Measurements from ENCODE around the gene DAZAP1. TPM values are rescaled to one million over a fixed set of nuclear protein-coding genes. Genes with fewer than 3 reads are reported as not detected.
"Not testable (repeated sequence)": the region's sequence is repeated elsewhere in the genome, so short reads cannot be mapped to it uniquely, and the experiment has no call there.

The DAZAP1 gene
- total RNA-seq, 1 donor from 2014 or later: 27.1 TPM

- not testable (repeated sequence) for H3K27me3 ChIP-seq (ENCODE audit: control insufficient read depth in 3 of 3, insufficient read depth in 3 of 3, low read length in 3 of 3); H3K9me3 ChIP-seq (ENCODE audit: control insufficient read depth in 3 of 3, low read length in 3 of 3); H3K27ac ChIP-seq (ENCODE audit: low read depth, low read length)
- Histone ChIP-seq H3K36me3 (ENCODE audit: control insufficient read depth in 3 of 3, insufficient read depth in 3 of 3, low read length in 3 of 3) (peaks cover 27 to 36% (median 27%) of the 10 kb centered on the region in 3 donors), H3K9ac (ENCODE audit: low read depth in 1 of 3, low read length in 3 of 3) (peak overlapping the region; percentile 92 to 94 (median 93)), H3K4me3 (ENCODE audit: low read length in 3 of 3) (peak overlapping the region; percentile 78 to 94 (median 94)), H3K4me1 (ENCODE audit: control insufficient read depth in 3 of 3, insufficient read depth in 3 of 3, low read length in 3 of 3) (peaks cover 14 to 38% (median 29%) of the 10 kb centered on the region in 3 donors)
Measured at GRCh38 chr19:1439525-1440417, 32.4 kb downstream of the DAZAP1 start.

- no peaks in the 10 kb centered on the region for H3K9me3 ChIP-seq (ENCODE audit: control insufficient read depth in 3 of 3, low read length in 3 of 3)
- peak overlapping the region in 1 of 3 donors; percentile 16 for H3K9ac ChIP-seq (ENCODE audit: low read depth in 1 of 3, low read length in 3 of 3)
- peaks cover 14 to 44% (median 33%) of the 10 kb centered on the region in 3 donors for H3K4me1 ChIP-seq (ENCODE audit: control insufficient read depth in 3 of 3, insufficient read depth in 3 of 3, low read length in 3 of 3)
- H3K27me3 ChIP-seq (ENCODE audit: control insufficient read depth in 3 of 3, insufficient read depth in 3 of 3, low read length in 3 of 3): peaks cover 2 to 6% (median 3%) of the 10 kb centered on the region in 3 donors
- H3K36me3 ChIP-seq (ENCODE audit: control insufficient read depth in 3 of 3, insufficient read depth in 3 of 3, low read length in 3 of 3): peaks cover 26 to 34% (median 26%) of the 10 kb centered on the region in 3 donors
- no peak overlapping the region for H3K4me3 ChIP-seq (ENCODE audit: low read length in 3 of 3)
- no peak overlapping the region for H3K27ac ChIP-seq (ENCODE audit: low read depth, low read length)
Measured at GRCh38 chr19:1440418-1440801, 33.0 kb downstream of the DAZAP1 start.

GRCh38 chr19:1441022-1441426 is 33.6 kb downstream of the DAZAP1 start:
- Histone ChIP-seq H3K36me3 (ENCODE audit: control insufficient read depth in 3 of 3, insufficient read depth in 3 of 3, low read length in 3 of 3) (peaks cover 22 to 31% (median 24%) of the 10 kb centered on the region in 3 donors), H3K4me3 (ENCODE audit: low read length in 3 of 3) (no peak overlapping the region), H3K27me3 (ENCODE audit: control insufficient read depth in 3 of 3, insufficient read depth in 3 of 3, low read length in 3 of 3) (peaks cover 5 to 10% (median 6%) of the 10 kb centered on the region in 3 donors), H3K9ac (ENCODE audit: low read depth in 1 of 3, low read length in 3 of 3) (no peak overlapping the region), H3K9me3 (ENCODE audit: control insufficient read depth in 3 of 3, low read length in 3 of 3) (no peaks in the 10 kb centered on the region), H3K4me1 (ENCODE audit: control insufficient read depth in 3 of 3, insufficient read depth in 3 of 3, low read length in 3 of 3) (peaks cover 14 to 46% (median 34%) of the 10 kb centered on the region in 3 donors), H3K27ac (ENCODE audit: low read depth, low read length) (no peak overlapping the region)

- no peak overlapping the region for H3K27ac ChIP-seq (ENCODE audit: low read depth, low read length)
- H3K27me3 ChIP-seq (ENCODE audit: control insufficient read depth in 3 of 3, insufficient read depth in 3 of 3, low read length in 3 of 3): peaks cover 8 to 18% (median 14%) of the 10 kb centered on the region in 3 donors
- H3K4me1 ChIP-seq (ENCODE audit: control insufficient read depth in 3 of 3, insufficient read depth in 3 of 3, low read length in 3 of 3): peaks cover 10 to 40% (median 30%) of the 10 kb centered on the region in 3 donors
- H3K9ac ChIP-seq (ENCODE audit: low read depth in 1 of 3, low read length in 3 of 3): no peak overlapping the region
- peaks cover 22 to 31% (median 24%) of the 10 kb centered on the region in 3 donors for H3K36me3 ChIP-seq (ENCODE audit: control insufficient read depth in 3 of 3, insufficient read depth in 3 of 3, low read length in 3 of 3)
- H3K4me3 ChIP-seq (ENCODE audit: low read length in 3 of 3): no peak overlapping the region
- H3K9me3 ChIP-seq (ENCODE audit: control insufficient read depth in 3 of 3, low read length in 3 of 3): no peaks in the 10 kb centered on the region
Measured at GRCh38 chr19:1441677-1442438, 34.5 kb downstream of the DAZAP1 start.

- Histone ChIP-seq H3K4me3 (ENCODE audit: low read length in 3 of 3) (peak overlapping the region in 2 of 3 donors; percentile 29 to 46), H3K4me1 (ENCODE audit: control insufficient read depth in 3 of 3, insufficient read depth in 3 of 3, low read length in 3 of 3) (peaks cover 0 to 17% (median 13%) of the 10 kb centered on the region in 3 donors), H3K27ac (ENCODE audit: low read depth, low read length) (no peak overlapping the region), H3K36me3 (ENCODE audit: control insufficient read depth in 3 of 3, insufficient read depth in 3 of 3, low read length in 3 of 3) (peaks cover 14 to 23% (median 15%) of the 10 kb centered on the region in 3 donors), H3K9me3 (ENCODE audit: control insufficient read depth in 3 of 3, low read length in 3 of 3) (no peaks in the 10 kb centered on the region), H3K9ac (ENCODE audit: low read depth in 1 of 3, low read length in 3 of 3) (peak overlapping the region in 1 of 3 donors; percentile 33), H3K27me3 (ENCODE audit: control insufficient read depth in 3 of 3, insufficient read depth in 3 of 3, low read length in 3 of 3) (peaks cover 37 to 48% (median 45%) of the 10 kb centered on the region in 3 donors)
Measured at GRCh38 chr19:1445185-1445931, 38.0 kb downstream of the DAZAP1 start.

GRCh38 chr19:1445932-1446712 is 38.7 kb downstream of the DAZAP1 start:
- no peak overlapping the region for H3K4me3 ChIP-seq (ENCODE audit: low read length in 3 of 3)
- H3K9me3 ChIP-seq (ENCODE audit: control insufficient read depth in 3 of 3, low read length in 3 of 3): no peaks in the 10 kb centered on the region
- H3K27me3 ChIP-seq (ENCODE audit: control insufficient read depth in 3 of 3, insufficient read depth in 3 of 3, low read length in 3 of 3): peaks cover 45 to 56% (median 53%) of the 10 kb centered on the region in 3 donors
- H3K9ac ChIP-seq (ENCODE audit: low read depth in 1 of 3, low read length in 3 of 3): no peak overlapping the region
- H3K27ac ChIP-seq (ENCODE audit: low read depth, low read length): no peak overlapping the region
- H3K36me3 ChIP-seq (ENCODE audit: control insufficient read depth in 3 of 3, insufficient read depth in 3 of 3, low read length in 3 of 3): peaks cover 6 to 15% (median 7%) of the 10 kb centered on the region in 3 donors
- H3K4me1 ChIP-seq (ENCODE audit: control insufficient read depth in 3 of 3, insufficient read depth in 3 of 3, low read length in 3 of 3): peaks cover 0 to 10% (median 7%) of the 10 kb centered on the region in 3 donors

- H3K4me3 ChIP-seq (ENCODE audit: low read length in 3 of 3): no peak overlapping the region
- no peak overlapping the region for H3K27ac ChIP-seq (ENCODE audit: low read depth, low read length)
- H3K27me3 ChIP-seq (ENCODE audit: control insufficient read depth in 3 of 3, insufficient read depth in 3 of 3, low read length in 3 of 3): peaks cover 52 to 63% (median 61%) of the 10 kb centered on the region in 3 donors
- H3K36me3 ChIP-seq (ENCODE audit: control insufficient read depth in 3 of 3, insufficient read depth in 3 of 3, low read length in 3 of 3): peaks cover 0 to 9% (median 4%) of the 10 kb centered on the region in 3 donors
- peaks cover 0 to 9% (median 7%) of the 10 kb centered on the region in 3 donors for H3K4me1 ChIP-seq (ENCODE audit: control insufficient read depth in 3 of 3, insufficient read depth in 3 of 3, low read length in 3 of 3)
- no peaks in the 10 kb centered on the region for H3K9me3 ChIP-seq (ENCODE audit: control insufficient read depth in 3 of 3, low read length in 3 of 3)
- no peak overlapping the region for H3K9ac ChIP-seq (ENCODE audit: low read depth in 1 of 3, low read length in 3 of 3)
Measured at GRCh38 chr19:1446713-1447481, 39.5 kb downstream of the DAZAP1 start.

GRCh38 chr19:1447504-1447903 is 40.1 kb downstream of the DAZAP1 start:
- peaks cover 0 to 2% (median 0%) of the 10 kb centered on the region in 3 donors for H3K36me3 ChIP-seq (ENCODE audit: control insufficient read depth in 3 of 3, insufficient read depth in 3 of 3, low read length in 3 of 3)
- no peak overlapping the region for H3K4me3 ChIP-seq (ENCODE audit: low read length in 3 of 3)
- no peak overlapping the region for H3K9ac ChIP-seq (ENCODE audit: low read depth in 1 of 3, low read length in 3 of 3)
- peaks cover 0 to 11% (median 8%) of the 10 kb centered on the region in 3 donors for H3K4me1 ChIP-seq (ENCODE audit: control insufficient read depth in 3 of 3, insufficient read depth in 3 of 3, low read length in 3 of 3)
- H3K9me3 ChIP-seq (ENCODE audit: control insufficient read depth in 3 of 3, low read length in 3 of 3): no peaks in the 10 kb centered on the region
- no peak overlapping the region for H3K27ac ChIP-seq (ENCODE audit: low read depth, low read length)
- H3K27me3 ChIP-seq (ENCODE audit: control insufficient read depth in 3 of 3, insufficient read depth in 3 of 3, low read length in 3 of 3): peaks cover 58 to 69% (median 67%) of the 10 kb centered on the region in 3 donors

Measured in skeletal muscle tissue (tissue), 4 donors.